HG02840 (cell line): ENCODE measurements around the gene CYP2A13.
"Not testable (repeated sequence)": the region's sequence is repeated elsewhere in the genome, so short reads cannot be mapped to it uniquely, and the experiment has no call there.

ENCODE experiments used
- ATAC-seq: cut with Tn5 transposase; IDR thresholded peaks from one replicate; pipeline ENCODE4 v1.9.1; 2021; ENCODE audit warnings: mild to moderate bottlenecking, moderate library complexity, moderate number of reproducible peaks; ENCODE audit not compliant: unreplicated experiment, low FRiP score

The CYP2A13 gene

DNA sequence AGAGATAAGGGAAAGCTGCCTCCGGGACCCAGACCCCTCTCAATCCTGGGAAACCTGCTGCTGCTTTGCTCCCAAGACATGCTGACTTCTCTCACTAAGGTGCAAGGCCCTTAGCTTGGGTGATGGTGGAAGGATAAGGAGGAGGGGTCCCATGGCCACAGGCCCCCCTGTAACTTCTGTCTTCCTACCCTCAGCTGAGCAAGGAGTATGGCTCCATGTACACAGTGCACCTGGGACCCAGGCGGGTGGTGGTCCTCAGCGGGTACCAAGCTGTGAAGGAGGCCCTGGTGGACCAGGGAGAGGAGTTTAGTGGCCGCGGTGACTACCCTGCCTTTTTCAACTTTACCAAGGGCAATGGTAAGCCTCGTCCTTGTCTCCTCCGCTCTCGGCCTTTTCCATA lies 28.0 kb downstream of the CYP2A13 start:
- ATAC-seq = no peak

DNA sequence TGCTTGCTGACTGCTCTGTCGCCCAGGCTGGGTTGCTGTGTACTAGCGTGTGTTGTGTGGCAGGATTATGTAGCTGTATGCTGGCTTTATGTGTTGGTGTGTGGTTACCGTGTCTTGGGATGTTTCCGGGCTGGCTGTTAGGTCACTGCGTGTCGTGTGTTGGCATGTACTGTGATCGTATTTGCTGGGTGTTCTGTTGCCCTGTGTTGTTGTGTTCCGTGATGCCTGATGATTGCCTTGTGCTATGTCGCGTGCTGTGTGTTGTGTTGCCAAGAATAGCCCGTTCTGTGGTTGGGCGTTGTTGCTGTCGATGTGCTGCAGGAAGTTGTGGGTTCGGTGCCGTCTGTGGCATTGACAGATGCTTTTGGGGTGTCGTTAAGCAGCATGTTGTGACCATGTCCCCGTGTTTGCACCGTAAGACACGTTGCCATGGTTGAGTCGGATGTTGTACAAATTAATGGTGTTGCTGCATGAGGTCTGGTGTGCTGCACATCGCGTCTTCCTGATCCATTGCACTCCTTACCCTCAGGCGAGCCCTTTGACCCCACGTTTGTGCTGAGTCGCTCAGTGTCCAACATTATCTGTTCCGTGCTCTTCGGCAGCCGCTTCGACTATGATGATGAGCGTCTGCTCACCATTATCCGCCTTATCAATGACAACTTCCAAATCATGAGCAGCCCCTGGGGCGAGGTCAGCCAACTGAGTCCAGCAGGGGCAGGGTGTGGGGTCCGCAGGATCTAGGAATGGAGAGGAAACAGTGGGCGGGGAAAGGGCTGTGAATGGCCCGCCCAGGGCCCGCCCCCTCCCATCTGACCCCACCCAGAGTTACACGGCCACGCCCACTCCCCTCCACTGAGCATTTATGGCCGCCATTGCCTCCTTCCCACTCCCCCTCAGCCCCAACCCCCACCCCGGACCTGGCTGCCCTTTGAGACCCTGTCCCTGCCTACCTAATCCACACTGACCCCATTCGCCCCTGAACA lies 33.0 kb downstream of the CYP2A13 start:
- ATAC-seq = not testable (repeated sequence)

DNA sequence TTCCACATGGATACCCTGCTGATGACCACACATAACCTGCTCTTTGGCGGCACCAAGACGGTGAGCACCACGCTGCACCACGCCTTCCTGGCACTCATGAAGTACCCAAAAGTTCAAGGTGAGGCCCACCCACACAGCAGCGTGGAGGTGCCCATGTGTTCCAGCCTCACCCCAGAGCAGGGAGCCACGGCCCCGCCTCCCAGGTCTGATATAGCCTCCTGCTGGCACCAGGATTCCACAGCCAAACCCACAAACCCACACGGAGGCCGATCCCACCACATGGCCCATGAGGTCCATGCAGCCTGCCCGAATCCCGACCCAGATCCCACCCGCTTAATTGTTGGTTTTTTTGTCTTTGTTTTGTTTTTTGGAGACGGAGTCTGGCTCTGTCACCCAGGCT lies 34.6 kb downstream of the CYP2A13 start:
- not testable (repeated sequence) for ATAC-seq

DNA sequence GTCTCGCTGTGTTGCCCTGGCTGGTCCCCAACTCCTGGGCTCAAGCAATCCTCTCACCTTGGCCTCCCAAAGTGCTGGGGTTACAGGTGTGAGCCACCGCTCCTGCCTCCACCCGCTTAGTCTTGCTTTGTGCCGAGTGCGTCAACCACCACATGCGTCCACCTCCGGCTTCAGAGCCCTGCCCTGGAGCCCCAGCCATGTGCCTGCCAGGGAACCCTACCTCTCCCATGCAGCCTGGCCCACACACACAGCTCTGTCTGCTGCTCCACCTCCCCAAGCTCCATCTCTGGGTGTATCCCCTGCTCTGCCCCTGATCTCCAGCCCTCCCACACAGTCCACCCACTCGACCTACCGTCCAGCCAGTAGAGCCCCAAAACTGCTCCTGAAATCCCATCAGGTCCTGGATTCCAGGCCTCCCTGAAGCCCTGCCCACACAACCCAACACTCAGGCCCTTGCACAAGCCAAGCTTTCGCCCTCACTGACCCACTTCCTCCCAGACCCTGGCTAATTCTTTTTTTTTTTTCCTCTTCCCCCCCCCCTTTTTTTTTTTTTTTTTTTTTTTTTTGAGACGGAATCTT lies 35.6 kb downstream of the CYP2A13 start:
- no peak for ATAC-seq

DNA sequence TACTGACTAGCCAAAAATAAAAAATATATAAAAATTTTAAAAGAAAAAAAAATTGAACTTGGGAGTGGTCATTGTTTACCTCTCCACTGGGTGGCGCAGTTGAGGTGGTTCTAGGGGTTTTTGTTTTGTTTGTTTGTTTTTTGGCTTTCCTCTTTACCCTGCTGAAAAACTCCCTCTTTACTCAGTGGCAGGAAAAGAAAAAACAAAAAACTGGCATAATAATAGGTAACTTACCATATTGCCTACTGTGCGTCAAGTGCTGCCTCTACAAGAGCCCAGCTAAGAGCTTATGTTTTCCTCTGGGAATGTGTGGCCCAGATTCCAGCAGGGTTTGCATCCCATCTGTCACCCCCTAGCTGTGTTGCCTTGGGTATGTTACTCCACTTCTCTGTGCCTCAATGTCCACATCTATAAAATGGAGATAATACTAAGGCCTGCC lies 38.5 kb downstream of the CYP2A13 start:
- not testable (repeated sequence) for ATAC-seq

DNA sequence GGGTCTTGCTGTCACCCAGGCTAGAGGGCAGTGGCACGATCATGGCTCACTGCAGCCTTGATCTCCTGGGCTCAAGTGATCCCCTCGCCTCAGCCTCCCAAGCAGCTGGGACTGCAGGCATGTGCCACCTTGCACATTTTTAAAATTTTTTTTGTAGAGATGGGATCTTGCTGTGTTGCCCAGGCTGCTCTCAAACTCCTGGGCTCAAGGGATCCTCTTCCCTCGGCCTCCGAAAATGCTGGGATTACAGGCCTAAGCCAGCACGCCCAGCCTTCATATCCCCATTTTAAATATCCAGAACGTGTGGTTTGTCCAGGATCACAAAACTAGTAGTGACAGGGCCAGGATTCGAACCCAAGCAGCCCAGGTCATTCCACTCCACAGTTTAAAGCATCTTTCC lies 39.1 kb downstream of the CYP2A13 start:
- ATAC-seq = not testable (repeated sequence)

DNA sequence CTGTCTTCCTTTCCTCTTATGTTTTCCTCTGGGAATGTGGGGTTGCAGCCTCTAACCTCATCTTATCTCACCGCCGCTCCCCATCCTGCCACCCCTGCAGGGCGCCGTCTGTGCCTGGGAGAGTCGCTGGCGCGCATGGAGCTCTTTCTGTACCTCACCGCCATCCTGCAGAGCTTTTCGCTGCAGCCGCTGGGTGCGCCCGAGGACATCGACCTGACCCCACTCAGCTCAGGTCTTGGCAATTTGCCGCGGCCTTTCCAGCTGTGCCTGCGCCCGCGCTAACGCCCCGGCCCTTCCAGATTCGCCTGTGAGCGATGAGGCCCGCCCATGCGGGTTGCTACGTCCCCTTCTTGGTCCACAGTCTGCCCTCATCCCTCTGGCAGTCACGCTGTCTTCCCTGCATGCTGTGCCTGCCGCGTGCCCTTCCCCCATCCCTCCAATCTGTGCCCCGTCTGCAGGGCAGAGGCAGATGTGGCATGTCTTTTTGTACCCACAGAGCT lies 39.6 kb downstream of the CYP2A13 start:
- ATAC-seq = not testable (repeated sequence)

DNA sequence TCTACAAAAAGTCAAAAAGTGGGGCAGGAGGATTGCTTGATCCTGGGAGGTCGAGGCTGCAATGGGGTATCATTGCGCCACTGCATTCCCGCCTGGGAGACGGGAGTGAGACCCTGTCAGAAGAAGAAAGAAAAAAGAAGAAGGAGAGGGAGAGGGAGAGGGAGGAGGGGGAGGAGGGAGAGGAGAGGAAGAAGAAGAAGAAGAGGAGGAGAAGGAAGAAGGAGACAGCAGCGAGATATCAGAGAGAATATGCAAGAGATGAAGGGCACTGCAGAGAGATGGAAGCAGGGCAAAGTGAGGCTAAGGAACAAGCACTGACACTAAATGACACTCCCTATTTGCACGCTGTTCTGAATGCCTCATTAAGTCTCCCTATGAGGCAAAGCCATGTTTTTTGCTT lies 40.4 kb downstream of the CYP2A13 start:
- no peak for ATAC-seq

DNA sequence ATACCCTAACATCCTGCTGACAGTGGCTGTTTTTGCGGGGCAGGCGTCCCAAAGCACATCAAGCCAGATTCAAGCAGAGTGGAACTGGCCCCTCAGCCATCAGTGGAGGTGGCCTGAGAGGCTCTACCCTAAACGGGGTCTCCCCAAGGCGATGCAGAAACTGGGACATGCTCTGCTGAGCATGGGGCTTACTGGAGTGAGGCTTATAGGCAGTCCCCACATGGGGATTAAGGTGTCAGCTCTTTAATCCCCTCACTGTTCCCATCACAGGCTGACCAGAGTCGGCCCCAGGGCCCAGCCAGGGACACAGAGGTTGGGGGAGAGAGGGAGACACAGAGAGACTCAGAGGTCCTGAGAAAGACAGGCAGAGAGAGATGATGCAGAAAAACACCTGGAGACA lies 42.9 kb downstream of the CYP2A13 start:
- no peak for ATAC-seq

DNA sequence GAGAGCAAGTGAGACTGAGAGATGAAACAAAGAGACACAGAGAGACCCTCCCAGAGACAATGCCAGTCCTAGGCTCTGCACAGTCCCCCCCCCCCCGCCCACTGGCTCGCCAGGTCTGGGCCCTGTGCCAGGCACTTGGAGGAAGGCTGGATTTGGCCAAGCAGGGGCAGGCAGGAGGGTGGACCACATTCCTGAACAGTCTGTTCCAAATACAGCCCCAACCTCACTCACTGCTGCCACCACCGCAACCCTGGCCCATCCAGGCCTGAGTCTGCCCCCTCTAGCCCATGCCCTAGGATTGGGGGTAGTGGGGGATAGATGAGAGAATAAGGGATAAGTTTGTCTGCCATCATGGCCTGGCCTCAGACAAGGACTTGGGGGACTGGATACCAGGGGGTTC lies 45.0 kb downstream of the CYP2A13 start:
- ATAC-seq = no peak

DNA sequence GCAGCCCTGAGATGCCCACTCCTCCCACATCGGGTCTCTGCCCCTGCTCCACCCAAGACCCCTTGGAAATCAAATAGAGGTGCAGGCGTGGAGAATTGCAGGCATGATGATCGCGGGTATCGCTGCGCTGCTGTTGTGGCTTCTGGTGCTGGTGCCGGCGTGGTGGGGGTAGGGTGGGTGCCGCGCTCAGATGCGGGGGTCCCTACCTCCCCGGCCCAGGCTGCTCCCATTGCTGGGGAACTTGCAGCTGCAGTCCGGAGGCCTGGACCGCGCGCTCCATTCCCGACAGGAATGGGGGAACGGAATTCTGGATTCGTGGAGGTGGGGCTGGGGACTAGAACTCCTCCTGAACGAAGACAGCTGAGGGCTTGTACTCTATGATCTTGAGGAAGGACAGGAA lies 46.4 kb downstream of the CYP2A13 start:
- no peak for ATAC-seq

DNA sequence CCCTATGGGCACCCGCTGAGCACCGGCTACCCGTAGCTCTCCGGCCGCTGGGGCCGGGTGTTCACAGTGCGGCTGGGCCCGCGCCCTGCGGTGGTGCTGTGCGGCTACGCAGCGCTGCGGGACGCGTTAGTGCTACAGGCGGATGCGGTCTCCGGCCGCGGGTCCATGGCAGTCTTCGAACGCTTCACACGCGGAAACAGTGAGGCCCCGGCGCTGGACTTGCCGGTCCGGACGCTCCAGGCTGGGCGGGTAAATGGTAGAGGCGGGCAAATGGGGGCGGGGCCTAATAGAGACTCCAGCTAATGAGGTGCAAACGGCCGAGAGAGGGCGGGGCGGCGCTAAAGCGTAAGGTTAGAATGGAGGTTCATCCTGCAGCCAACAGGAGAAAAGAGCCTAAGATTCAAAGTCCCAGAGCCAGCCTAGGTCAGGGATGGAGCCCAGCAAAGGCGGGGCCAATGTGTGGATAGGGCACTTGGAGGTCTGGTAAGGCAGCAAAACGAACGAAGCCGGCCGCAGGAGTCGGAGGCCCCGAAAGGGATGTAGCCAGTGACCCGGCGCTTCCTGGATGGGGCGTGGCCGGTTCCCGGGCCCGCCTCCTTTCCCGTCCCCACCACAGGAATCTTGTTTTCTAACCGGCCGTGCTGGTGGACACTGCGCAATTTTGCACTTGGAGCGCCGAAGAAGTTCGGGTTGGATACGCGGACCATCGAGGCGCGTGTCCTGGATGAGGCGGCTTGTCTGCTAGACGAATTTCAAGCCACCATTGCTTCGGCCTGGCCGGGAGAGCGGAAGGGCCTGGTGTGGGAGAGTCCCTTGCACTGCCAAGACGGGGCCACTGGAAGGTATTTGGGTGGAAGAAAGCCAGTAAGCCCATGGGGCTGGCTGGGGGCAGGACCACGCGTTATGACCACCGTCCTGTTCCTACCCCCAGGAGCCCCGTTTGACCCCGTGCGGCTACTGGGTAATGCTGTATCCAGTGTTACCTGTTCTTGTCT lies 47.4 kb downstream of the CYP2A13 start:
- ATAC-seq = not testable (repeated sequence)

DNA sequence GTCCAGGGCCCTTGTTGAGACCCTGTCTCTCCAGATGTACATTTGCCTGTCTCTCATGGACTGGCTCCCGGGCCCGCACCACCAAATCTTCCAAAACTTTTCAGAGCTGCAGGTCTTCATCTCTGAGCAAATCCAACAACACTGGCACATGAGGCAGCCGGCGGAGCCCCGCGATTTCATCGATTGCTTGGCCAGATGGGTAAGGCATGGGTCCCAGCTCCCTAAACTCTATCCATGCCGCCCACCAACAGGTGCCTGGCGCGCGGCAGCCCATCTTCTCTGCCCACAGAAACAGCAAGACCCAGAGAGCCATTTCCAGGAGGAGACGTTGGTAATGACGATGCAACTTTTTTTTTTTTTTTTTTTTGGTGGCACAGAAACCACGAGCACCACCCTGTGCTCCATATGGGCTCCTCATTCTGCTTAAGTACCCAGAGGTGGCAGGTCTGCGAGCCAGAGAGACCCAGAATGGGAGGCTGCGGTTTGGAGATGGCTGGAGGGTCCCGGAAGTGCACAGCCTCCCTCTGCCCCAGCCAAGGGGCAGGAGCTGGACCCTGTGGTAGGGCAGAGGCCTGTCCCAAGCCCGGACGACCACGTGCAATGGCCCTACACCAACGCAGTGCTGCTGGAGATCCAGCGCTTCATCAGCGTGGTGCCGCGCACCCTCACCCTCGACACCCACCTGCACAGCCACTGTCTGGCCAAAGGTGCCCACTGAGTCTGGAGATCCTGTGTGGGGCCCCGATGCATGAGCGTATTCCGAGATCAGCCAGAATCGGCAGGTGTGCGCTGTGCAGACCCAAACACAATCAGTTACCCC lies 48.6 kb downstream of the CYP2A13 start:
- ATAC-seq = no peak

DNA sequence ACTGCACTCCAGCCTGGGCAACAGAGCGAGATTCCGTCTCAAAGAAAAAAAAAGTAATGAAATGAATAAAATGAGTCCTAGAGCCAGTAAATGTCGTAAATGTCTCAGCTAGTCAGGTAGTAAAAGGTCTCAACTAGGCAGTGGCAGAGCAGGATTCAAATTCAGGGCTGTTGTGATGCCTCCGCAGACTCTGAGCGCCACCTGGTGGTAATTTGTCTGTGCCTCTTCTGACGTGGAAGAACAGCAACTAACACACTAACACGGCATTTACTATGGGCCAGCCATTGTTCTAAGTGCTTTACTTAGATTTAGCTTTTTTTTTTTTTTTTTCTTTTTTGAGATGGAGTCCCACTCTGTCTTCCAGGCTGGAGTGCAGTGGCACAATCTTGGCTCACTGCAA lies 56.2 kb downstream of the CYP2A13 start:
- ATAC-seq = no peak
